GM21390 (cell line): ENCODE data around the gene PITX1.

ENCODE experiments used
- ATAC-seq: cut with Tn5 transposase; IDR thresholded peaks from one replicate; pipeline ENCODE4 v1.9.1; 2021; ENCODE audit not compliant: unreplicated experiment

The PITX1 gene

DNA sequence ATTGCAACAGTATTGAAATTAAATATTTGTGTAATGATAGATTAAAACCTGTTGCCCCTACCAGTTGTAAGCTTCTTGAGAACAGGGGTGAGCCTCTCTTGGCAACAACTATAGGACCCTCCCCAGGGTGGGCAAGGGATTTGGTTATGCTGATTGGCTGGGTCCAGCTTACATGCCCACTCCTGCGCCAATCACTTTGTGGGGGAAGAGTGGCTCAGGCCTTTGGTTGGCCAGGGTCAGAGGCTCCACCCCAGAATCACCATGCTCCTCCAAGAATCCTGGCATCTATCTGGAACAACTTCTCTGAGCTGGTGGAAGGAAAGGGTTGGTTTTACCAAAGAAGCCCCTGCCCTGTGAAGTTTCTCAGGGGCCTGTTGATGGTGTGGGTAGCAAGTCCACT is 8.6 kb upstream of the PITX1 start:
- no peak for ATAC-seq

DNA sequence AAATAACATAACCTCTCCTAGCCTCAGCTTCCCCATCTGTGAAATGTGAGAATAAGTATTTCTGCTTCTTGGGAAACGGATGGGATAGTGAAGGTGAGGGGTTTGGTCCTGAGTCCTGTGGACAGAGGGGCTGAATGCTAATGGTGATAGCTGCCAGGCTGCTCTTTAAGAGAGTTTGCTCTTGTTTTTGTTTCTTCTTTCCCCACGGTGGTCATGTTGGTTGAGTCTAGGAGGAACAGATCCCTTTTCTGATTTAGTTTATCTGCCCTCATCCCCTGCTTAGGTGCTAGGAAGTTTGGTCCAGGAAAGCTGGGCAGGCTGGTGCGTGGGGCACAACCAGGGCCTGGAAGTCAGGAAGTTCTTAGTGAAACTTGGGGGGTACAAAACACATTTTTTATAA is 7.7 kb upstream of the PITX1 start:
- no peak for ATAC-seq

DNA sequence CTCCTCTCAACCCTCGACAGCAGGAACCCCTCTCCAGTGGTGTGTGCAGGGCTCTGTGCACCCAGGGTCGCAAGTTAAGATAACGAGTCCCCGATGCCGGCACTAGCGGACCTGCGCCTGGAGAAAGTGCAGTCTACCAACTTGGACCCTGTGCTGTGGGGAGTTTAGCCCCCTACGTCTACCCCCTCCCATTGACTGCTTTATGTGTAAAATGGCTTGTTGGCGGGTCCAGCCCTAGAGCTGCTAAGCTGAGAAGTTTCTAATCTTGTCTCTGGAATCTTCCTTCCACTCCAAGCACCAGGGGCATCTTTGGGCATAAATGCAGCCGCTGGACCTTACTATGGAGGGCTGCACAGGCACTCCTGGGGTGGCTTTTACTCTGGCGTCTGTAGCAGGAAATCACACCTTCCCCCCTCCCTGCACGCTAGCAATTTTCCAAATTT is 7.1 kb upstream of the PITX1 start:
- no peak for ATAC-seq

DNA sequence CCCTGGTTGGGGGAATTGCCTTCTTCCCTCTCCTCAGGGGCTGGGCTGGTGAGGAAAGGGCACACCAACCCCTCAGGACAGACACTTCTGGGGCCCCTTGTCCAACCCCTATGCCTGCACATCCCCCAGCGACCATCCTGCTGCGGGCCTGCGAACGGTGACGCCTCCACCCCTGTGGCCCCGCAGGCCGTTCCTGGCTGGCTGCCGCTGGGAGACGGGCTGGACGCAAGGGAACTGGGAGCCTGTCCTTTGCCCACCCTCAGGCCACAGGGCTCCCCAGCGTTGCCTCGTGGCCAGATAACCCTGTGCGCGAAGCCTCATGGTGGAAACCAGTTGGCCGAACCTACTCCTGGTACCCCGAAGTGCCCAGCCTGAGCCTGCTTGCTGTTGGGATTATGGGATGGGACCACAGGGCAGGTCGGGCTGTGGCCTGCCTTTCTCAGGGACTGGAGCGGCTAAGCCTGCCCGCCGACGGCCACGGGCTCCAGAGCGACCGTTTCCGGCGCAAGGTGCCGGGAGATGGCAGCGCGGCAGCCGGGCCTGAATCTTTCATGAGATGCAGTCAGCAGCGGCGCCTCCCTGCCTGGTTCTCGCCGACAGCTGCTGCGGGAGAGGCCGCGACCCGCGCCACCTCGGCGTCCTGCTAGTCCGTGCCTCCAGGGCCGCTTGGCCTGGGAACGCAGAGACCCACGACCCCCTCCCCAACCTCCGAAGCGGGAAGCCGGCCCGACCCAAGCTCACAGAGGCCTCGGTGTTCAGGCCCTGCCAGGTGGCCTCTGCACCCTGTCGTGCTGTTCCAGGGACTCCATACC is 6.5 kb upstream of the PITX1 start:
- no peak for ATAC-seq

DNA sequence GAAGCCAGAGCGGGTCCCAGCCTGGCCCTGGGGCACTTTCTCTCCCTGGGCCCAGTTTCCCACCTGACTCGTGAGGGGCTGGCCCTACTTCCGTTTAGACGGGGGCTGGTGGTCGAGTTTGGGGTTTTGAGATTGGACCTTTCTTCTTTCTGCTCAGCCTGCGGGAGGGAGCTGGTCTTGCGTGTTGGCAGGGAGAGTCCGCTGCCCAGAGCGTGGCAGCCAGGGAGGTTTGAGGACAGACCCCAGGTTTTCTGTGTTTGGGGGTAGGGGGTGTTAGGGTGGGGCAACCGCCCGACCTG is 6.0 kb upstream of the PITX1 start:
- no peak for ATAC-seq

DNA sequence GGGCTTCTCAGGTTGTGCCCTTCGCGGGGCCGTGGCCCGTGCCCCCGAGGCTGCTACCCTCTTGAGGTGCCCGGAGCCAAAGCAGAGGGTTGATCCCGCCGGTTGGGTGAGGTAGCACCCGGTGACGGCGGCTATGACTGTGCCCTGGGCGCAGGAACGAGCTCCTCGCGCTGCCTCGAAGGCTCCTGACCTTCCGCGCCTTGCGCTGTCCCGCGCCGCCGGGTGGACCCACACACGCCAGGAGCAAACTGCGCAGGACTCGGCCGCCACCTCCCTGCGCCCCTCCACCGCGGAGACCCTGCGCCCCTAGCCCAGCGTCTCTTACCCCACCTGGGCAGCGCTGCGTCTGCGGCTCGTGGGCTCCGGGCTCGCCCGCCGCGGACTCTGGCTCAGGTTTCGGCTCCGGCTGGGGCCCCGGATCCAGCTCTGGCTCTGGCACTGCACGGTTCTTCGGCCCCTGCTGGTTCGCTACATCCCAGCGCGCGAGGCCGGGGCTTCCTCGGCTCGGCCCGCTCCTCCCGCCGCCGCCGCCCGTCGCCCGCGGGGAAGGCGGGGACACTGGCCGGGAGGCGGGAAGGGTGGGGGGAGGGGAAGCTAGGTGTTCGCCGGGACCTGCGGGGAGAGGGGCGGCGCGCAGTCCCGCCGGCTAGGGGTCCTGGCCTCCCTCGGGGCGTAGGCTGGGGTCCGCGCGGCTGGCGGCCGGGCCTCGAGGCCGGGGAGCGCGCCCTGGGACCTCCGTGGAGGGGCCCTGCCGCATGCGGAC is 5.4 kb upstream of the PITX1 start:
- no peak for ATAC-seq

DNA sequence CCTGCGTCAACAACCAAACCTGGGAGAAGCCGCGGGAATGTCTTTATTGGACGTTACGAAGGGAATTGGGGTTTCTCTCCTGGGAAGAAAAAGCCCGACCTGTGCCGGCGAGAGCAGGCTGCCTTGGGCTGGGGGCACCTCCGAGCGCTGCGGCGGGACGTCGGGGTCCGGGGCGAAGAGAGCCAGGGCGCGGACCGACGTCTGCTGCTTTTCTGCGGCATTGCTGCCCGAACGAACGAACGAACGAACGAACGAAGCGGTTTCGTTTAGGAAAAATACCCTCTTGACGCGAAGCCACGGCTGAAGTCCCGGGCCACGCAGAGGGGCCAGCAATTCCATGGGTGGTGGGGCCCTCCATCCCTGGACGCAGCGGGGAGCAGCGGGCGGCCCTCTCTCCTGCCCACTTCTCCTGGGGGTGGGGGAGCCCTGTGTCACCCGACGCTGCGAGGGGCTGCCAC is 4.8 kb upstream of the PITX1 start:
- no peak for ATAC-seq

DNA sequence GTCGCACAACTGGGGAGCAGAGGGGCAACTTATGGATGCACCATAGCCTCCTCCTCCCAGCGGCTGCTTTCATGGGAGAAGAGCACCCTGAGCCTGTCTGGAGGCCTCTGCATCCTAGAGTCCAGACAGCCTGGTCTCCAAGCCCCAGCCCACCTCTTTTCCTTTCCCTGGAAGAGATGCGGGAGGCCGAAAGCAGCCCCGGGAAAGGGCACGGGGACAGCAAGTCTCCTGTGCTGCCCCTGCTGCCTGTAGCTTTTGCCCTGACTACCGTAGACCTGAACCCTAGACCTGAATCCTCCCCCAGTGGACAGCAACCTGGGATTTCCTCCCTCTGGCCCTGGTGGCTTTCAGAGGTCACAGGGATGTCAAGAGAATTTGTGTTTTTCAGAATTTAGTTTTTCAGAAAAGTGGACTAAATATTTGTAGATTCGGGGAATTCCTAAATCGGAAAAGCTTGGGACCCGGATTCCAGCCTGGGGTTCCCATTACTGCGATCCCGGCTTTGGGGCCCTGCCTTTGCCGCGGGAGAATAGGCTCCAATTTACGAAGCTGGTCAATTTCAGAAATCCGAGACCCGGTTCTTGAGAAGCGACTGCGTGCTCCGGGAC is 4.3 kb upstream of the PITX1 start:
- no peak for ATAC-seq

DNA sequence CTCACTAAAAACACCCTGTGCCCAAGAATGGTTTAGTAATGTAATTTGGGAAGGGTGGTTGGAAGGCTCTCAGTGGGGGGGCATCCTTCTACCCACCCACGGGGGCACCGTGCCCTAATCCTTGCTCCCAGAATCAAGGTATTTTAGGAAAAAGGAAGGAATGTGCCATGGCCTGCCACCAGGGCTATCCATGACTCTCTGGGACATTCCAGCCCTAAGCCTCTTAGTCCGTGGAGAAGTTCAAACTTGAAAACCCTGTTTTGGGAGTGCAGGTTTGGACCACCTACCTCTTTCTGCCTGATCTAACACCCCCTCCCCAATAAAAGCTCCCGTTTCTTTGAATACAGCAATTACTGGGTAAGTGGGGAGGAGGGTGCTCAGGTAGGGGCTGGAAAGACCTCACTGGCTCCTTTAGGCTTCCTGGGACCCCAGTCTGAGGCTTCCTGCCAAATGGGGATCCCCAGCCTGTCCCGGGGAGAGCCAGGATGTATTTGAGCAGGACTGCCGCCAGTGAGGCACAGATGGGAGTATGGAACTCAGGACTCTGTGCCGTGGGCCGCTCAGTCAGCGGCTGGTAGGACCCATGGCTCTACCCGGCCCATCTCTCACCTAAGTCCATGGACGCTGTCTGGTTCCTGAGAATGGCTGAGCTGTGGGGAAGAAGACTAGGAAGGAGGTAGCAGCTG is 3.6 kb upstream of the PITX1 start:
- no peak for ATAC-seq

DNA sequence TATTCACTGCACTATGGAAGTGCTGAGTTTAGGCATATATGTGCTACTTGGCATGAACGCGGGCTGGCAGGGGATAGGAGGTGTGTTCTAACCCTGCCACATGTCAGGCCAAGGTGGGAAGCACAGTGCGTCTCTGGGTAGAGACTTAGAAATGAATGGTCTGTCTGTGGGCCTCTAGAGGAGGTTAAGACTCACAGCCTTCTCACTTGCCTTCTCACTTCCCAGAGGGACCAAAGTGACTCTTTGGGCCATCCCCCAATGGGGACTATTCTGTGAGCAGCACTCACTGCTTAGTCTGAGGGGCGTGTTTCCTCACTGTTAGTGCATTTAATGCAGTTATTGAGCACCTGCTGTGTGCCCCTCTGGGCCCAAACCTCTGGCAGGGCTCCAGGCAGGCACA is 2.4 kb upstream of the PITX1 start:
- no peak for ATAC-seq

DNA sequence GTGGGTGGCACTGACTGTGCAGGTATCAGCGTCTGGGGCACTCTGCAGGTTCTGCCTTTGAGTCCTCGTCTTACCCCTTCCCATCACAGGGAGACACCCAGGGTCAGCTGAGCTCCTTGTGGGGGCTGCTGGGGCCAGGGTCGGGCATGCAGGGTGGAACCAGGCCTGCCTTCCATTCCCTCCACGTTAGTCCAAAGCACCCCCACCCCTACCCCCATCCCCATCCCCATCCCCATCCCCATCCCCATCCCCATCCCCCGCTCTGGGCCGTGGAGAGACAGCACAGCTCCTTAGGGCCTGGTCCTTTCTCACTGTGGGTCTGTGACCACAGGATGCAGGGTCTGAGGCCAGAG is 1.6 kb upstream of the PITX1 start:
- ATAC-seq = no peak

DNA sequence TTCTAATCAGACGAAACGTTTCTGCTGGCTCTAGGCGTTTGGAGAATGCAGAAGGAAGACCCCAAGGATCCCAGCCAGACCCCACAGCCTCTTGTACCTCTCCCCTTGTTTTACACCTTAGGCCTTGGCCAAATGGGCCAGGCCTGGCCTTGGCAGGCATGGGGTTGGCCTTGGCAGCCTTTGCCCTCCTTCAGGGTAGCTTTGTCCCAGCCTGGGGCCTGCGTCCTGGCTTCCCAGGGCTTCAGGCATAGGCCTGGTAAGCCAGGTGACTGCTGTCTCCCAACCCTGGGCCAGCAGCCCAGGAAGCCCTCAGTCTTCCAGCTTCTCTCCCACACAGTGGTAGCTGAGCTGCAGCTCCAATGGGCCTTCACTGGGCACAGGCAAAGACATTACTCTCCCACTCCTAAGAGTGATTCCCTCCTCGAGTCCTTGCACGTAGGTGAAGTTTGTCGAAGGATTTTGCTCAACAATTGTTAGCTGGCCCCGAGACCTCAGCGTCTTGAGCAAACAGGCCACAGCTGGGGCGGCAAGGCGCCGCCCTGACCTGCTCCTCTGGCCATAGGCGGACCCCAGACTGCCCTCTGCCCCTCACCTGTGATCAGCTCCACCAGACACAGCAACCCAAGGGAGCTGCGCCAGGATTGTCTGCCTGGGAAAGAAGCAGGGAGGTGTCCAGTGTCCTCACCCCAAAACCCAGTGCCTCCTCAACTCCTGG is 1.1 kb upstream of the PITX1 start:
- ATAC-seq = no peak

DNA sequence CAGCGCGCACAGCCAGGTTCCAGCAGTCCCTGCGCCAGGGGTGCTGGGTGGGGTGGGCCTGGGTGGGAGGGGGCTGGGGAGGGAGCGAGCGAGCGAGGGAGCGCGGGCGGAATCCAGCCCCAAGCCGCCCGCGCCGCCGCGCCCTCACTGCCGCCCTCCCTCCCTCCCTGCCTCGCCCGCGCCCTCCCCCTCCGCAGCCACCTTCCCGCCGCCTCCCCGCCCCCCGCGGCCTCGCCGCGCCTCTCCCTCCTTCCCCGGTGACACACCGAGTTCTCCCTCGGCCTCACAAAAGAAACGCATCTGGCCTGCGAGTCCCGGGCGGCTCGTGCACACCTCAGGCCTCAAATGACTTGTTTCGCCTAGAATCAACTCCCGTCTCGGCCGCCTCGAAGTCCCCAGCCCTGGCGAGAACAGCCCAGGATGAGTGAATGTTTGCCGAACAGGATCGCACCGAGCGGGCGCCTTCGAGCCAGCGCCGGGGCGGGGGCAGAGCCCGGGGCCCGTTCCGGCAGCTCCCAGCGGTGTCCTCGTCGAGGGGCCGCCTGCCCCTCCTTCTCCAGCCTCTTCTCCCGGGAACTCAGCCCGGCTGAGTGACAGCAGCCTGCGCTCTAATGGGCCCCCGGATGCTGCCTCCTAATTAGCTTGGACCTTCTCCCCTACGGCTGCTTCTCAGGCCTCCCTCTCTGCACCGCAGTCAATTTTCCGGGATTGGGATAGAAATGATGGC is 371 bp upstream of the PITX1 start:
- no peak for ATAC-seq

DNA sequence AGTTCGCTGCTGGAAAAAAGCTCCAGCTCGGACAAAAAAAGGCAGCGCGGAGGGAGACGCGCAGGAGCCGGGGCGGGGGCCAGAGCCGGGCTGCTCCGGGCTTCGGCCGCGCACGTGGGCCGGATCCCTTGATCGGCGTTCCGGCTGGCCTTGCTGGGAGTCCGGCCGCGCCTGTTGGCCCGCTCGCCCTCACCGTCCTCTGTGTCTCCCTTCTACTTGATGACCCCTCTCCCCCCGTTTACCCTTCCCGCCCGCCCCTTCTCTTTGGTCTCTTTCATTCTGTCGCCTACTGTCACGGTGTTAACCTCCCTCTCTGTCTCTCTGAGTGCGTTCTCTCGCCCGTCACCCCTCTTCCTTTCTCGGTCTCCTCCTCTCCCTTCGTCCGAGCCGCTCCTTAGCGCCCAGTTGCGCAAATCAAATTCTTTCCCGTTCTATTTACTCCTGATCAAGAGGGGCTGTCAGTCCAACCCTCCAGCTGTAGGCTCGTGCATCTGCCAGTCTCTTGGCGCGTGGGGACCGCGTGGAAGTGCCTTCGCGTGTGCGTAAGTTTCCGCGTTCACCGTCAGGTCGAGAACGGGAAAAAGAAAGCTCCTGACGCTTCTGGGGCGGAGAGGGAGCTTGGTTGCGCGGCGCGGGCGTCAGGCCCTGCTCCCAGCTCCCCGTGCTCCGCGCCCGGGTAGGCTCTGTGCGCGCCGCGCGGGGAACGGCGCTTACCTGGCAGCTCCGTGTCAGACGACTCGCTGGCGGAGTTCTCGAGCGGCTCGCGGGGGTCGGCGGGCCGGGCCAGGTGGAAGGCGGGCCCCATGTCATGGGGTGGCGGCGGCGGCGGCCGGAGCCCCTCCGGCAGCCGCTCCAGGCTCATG is 798 bp downstream of the PITX1 start:
- no peak for ATAC-seq

DNA sequence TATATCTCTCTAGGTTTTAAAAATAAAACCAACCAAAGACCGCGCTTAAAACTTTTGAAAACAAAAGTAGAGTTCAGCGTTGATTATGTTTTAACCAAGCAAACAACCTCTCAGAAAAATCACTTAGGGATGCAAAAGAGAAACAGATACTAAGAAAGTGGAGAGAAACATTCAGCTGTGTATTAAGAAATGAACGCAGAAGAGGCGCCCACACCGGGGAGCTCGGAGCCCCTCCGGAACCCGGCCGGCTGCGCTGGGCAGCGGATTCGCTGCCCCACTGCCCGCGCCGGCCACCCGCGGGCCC is 1.4 kb downstream of the PITX1 start:
- no peak for ATAC-seq

DNA sequence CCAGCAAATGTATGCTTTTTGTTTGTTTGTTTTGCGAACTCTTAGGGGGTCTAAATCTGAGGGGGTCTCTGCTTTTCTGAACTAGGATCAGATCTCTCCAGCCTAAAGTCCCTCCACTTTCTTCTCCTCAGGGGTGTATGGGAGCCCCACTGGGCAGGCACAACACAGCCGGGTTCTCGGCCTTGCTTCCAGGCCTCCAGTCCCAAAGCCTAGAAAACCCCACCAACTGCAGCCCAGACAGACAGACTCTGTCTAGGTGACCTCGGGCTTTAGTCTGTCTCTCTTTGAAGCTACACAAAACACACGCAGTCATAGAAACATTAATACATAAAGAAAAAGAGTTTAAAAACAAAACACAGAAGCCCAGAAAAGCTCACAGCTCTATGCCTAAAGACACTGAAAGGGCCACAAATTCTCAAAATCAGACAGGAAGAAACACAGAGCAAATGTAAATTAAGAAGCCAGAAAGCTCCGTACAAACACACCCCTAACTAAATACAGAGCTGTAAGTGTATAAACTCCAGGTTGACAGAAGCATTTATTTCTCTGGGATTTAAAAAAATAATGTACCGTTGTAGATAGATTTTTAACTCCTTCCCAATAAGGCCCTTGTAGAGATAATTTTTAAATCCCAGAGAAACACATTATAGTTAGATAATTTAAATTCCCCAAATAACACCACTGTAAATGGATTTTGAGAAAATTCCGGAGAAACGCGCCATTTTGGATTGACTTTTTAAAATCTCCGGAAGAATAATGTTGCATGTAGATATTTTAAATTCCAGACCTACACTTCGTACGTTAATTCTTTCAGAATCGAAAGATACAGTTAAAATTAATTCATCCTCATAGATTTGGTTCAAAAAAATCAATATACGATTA is 2.0 kb downstream of the PITX1 start:
- ATAC-seq = no peak

DNA sequence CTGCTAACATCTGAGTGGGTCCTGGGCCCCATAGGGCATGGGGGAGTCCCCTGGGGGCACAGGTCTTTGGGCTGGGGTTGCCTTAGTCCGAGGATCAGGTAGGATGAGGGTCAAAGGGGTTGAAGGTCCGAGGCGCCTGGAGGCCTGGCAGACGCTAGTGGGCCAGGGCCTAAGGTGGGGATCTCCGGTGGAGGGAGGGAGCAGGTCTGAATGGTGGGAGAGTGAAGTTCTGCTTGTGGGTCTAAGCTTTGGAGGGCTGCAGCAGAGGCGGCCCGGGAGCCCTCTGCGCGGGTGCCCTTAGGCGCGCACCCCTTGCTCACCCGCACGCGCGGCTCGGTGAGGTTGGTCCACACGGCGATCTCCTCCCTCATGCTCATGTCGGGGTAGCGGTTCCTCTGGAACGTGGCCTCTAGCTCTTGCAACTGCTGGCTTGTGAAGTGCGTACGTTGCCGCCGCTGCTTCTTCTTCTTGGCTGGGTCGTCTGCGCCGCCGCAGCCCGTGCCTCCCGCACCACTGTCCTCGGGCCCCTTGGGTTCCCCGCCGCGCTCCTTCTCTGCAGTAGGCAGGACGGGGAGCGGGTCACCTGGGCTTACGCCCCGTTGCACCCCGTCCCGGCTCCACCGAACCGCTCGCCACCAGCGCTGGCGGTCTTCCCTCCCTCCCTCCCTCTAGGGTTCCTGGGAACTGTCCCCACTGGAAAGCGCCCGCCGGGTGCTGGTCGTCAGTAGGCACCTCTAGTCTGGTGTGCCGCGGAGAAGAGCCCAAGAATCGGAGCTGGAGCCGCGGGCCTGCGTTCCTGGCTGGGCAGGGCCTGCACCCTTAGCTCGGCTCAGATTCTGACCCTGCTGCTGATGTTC is 2.8 kb downstream of the PITX1 start:
- no peak for ATAC-seq
